ENCODE measurements around the gene CYTH1.

- TF ChIP-seq CTCF (conservative IDR thresholded peaks at IDR 0.05; ENCODE audit: low read length): no peak
- no peak for TF ChIP-seq EZH2phosphoT487 (IDR thresholded peaks at IDR 0.05; ENCODE audit: borderline replicate concordance, low read depth, low read length)
Measured at GRCh38 chr17:78820841-78821240, 38.8 kb upstream of the CYTH1 start.

Data from OCI-LY7 (cell line).